CD4-positive, alpha-beta memory T cell (primary cell): ENCODE results near the gene RET. TPM values are rescaled to one million over a fixed set of nuclear protein-coding genes. Genes with fewer than 3 reads are reported as not detected.
"Not testable (repeated sequence)": the region's sequence is repeated elsewhere in the genome, so short reads cannot be mapped to it uniquely, and the experiment has no call there.

Experiments
- CTCF ChIA-PET: fragments of 350-600 bp; sonication (Branson Sonifier 250); formaldehyde crosslinking; loops from one replicate; lab custom pipeline; 2021; ENCODE audit warnings: inconsistent platforms; ENCODE audit not compliant: partially characterized antibody; lab: Charles Lee
- POLR2A ChIA-PET: fragments of 350-600 bp; sonication (Branson Sonifier 250); formaldehyde crosslinking; loops from one replicate; lab custom pipeline; 2021; ENCODE audit not compliant: partially characterized antibody; lab: Charles Lee
- DNase-seq, 5 donors: peaks; one replicate each; pipeline versions ENCODE4 v3.0.0 to v3.0.0-alpha.2; 2020 to 2022; ENCODE audit warnings: mixed read lengths in 1 of 5
- H3K27ac ChIP-seq: one replicate; pipeline ENCODE4 v1.7.0; 2013; ENCODE audit warnings: low read depth, low read length
- H3K27me3 ChIP-seq: 2 replicates; pipeline ENCODE4 v1.7.0; 2013; ENCODE audit warnings: mild to moderate bottlenecking, low read length, moderate library complexity; ENCODE audit not compliant: insufficient read depth
- H3K36me3 ChIP-seq: 2 replicates; pipeline ENCODE4 v1.7.0; 2013; ENCODE audit warnings: mild to moderate bottlenecking, low read length, moderate library complexity; ENCODE audit not compliant: insufficient read depth
- H3K4me1 ChIP-seq: 2 replicates; pipeline ENCODE4 v1.7.0; 2013; ENCODE audit warnings: mild to moderate bottlenecking, low read length, moderate library complexity; ENCODE audit not compliant: insufficient read depth
- H3K4me3 ChIP-seq, 2 donors: one replicate each; pipeline ENCODE4 v1.7.0; 2013; ENCODE audit warnings: low read length in 2 of 2, mild to moderate bottlenecking in 1 of 2
- H3K9me3 ChIP-seq, 2 donors: one replicate each; pipeline ENCODE4 v1.7.0; 2013; ENCODE audit warnings: low read length in 2 of 2, control low read depth in 1 of 2; ENCODE audit not compliant: control insufficient read depth in 1 of 2
- H3K27ac Mint-ChIP-seq, 7 donors: one replicate each; pipeline ENCODE4 v1.8.0; 2020 to 2021; ENCODE audit warnings: mixed read lengths in 7 of 7, mild to moderate bottlenecking in 6 of 7, inconsistent platforms in 3 of 7, moderate library complexity in 3 of 7
- H3K27me3 Mint-ChIP-seq, 2 donors: one replicate each; pipeline ENCODE4 v1.8.0; 2020 to 2021; ENCODE audit warnings: mixed read lengths in 2 of 2
- H3K36me3 Mint-ChIP-seq, 2 donors: one replicate each; pipeline ENCODE4 v1.8.0; 2020 to 2021; ENCODE audit warnings: mixed read lengths in 2 of 2, inconsistent platforms in 1 of 2, mild to moderate bottlenecking in 1 of 2
- H3K4me1 Mint-ChIP-seq, 4 donors: one replicate each; pipeline ENCODE4 v1.8.0; 2020 to 2021; ENCODE audit warnings: mixed read lengths in 4 of 4, mild to moderate bottlenecking in 1 of 4
- H3K4me3 Mint-ChIP-seq, 8 donors: one replicate each; pipeline ENCODE4 v1.8.0; 2020 to 2021; ENCODE audit warnings: mixed read lengths in 8 of 8, mild to moderate bottlenecking in 7 of 8, moderate library complexity in 6 of 8, inconsistent platforms in 3 of 8
- H3K9me3 Mint-ChIP-seq, 8 donors: one replicate each; pipeline ENCODE4 v1.8.0; 2020 to 2021; ENCODE audit warnings: mixed read lengths in 8 of 8, mild to moderate bottlenecking in 5 of 8, inconsistent platforms in 3 of 8, moderate library complexity in 1 of 8
- intact Hi-C: fragments of 100-400 bp; cut with micrococcal nuclease; formaldehyde crosslinking; loops from one replicate; pipeline ENCODE4 v1.15.1; 2023
- polyA plus RNA-seq, 2 donors: library from polyadenylated mRNA; unstranded; fragments of 300-500 nt; fragmentation: Illumina TruSeq; gene quantifications; one replicate each; pipeline ENCODE4 v1.2.3, GENCODE V29; 2021
- total RNA-seq, 2 experiments: library from RNA; stranded (reverse); gene quantifications; one replicate each; pipeline ENCODE4 v1.2.3, GENCODE V29; 2021

Gene RET
- total and polyA plus RNA-seq, 4 experiments from 2014 or later: not detected

- Mint-ChIP-seq H3K36me3 (peaks cover 0 to 9% of the 10 kb centered on the region in 2 donors), H3K27ac (peak within 1 kb of the TSS; percentile 97 to 100 (median 99)), H3K27me3 (no peaks in the 10 kb centered on the region), H3K4me3 (peak within 1 kb of the TSS; percentile 91 to 100 (median 98)), H3K9me3 (no peaks in the 10 kb centered on the region), H3K4me1 (peaks cover 33 to 56% (median 43%) of the 10 kb centered on the region in 4 donors)
- peak; percentile 88 to 91 (median 90) for DNase-seq
- POLR2A ChIA-PET: interaction anchor here (0.6 to 3.9 kb wide), 35 partner anchors 9 to 587 kb away, joined by 3 to 39 read pairs (median 5); partner anchors contain the start of genes BMS1, HNRNPF, ZNF33B and ZNF487
- CTCF ChIA-PET: interaction anchor here (0.6 to 2.8 kb wide), 5 partner anchors 15 to 252 kb away, joined by 3 to 13 read pairs (median 3); no protein-coding TSS in a partner anchor
- H3K27ac ChIP-seq: peak within 1 kb of the TSS; percentile 89
- no peaks in the 10 kb centered on the region for H3K27me3 ChIP-seq
- peak within 1 kb of the TSS; percentile 67 to 92 for H3K4me3 ChIP-seq
- H3K36me3 ChIP-seq: no peaks in the 10 kb centered on the region
- intact Hi-C loops: loop anchor here (1.0 to 10.0 kb wide), 11 partner anchors 29 to 586 kb away; partner anchors contain the start of genes BMS1, ZNF239, ZNF32 and ZNF33B
- H3K9me3 ChIP-seq: no peaks in the 10 kb centered on the region
- H3K4me1 ChIP-seq: peaks cover 49% of the 10 kb centered on the region
Observed at GRCh38 chr10:43138021-43138756, 61.3 kb downstream of the RET start, which contains the start of gene CSGALNACT2. Gene CSGALNACT2, plus strand, starts transcription at chr10:43138445. Its CDS starts 16,705 bp downstream, at chr10:43155150.

GRCh38 chr10:43138757-43139241 is 61.9 kb downstream of the RET start:
- H3K36me3 Mint-ChIP-seq: peaks cover 0 to 9% of the 10 kb centered on the region in 2 donors
- Histone ChIP-seq H3K9me3 (no peaks in the 10 kb centered on the region), H3K27me3 (no peaks in the 10 kb centered on the region), H3K4me1 (peaks cover 55% of the 10 kb centered on the region), H3K27ac (peak overlapping the region; percentile 89), H3K4me3 (peak overlapping the region; percentile 67 to 92), H3K36me3 (no peaks in the 10 kb centered on the region)
- no peaks in the 10 kb centered on the region for H3K9me3 Mint-ChIP-seq
- peak overlapping the region; percentile 97 to 100 (median 99) for H3K27ac Mint-ChIP-seq
- POLR2A ChIA-PET: interaction anchor here (0.6 to 3.9 kb wide), 34 partner anchors 9 to 588 kb away, joined by 3 to 39 read pairs (median 4); partner anchors contain the start of genes BMS1, HNRNPF, ZNF33B and ZNF487
- H3K4me3 Mint-ChIP-seq: peak overlapping the region; percentile 91 to 100 (median 98)
- DNase-seq: peak; percentile 69 to 84 (median 78)
- peaks cover 39 to 62% (median 48%) of the 10 kb centered on the region in 4 donors for H3K4me1 Mint-ChIP-seq
- CTCF ChIA-PET: interaction anchor here (0.6 to 2.8 kb wide), 10 partner anchors 16 to 210 kb away, joined by 3 to 13 read pairs (median 3); no protein-coding TSS in a partner anchor
- intact Hi-C loops: loop anchor here (1.0 to 10.0 kb wide), 11 partner anchors 28 to 586 kb away; partner anchors contain the start of genes BMS1, ZNF239, ZNF32 and ZNF33B
- no peaks in the 10 kb centered on the region for H3K27me3 Mint-ChIP-seq

- no peaks in the 10 kb centered on the region for H3K9me3 Mint-ChIP-seq
- DNase-seq: no peak
- peak overlapping the region in 5 of 7 donors; percentile 25 to 86 (median 70) for H3K27ac Mint-ChIP-seq
- H3K36me3 ChIP-seq: no peaks in the 10 kb centered on the region
- ChIA-PET CTCF (interaction anchor here (1.0 to 1.5 kb wide), 4 partner anchors 15 to 61 kb away, joined by 3 to 4 read pairs (median 3); no protein-coding TSS in a partner anchor), POLR2A (no interaction called here)
- H3K4me1 Mint-ChIP-seq: peaks cover 50 to 77% (median 67%) of the 10 kb centered on the region in 4 donors
- H3K27me3 ChIP-seq: no peaks in the 10 kb centered on the region
- H3K27ac ChIP-seq: no peak overlapping the region
- no peak overlapping the region for H3K4me3 ChIP-seq
- no peaks in the 10 kb centered on the region for H3K27me3 Mint-ChIP-seq
- H3K36me3 Mint-ChIP-seq: peaks cover 7 to 10% of the 10 kb centered on the region in 2 donors
- peak overlapping the region in 4 of 8 donors; percentile 26 to 60 (median 50) for H3K4me3 Mint-ChIP-seq
- H3K4me1 ChIP-seq: peaks cover 82% of the 10 kb centered on the region
- no peaks in the 10 kb centered on the region for H3K9me3 ChIP-seq
- intact Hi-C loops: no loop called here
Observed at GRCh38 chr10:43141421-43141820, 64.6 kb downstream of the RET start.

- Mint-ChIP-seq H3K4me1 (peaks cover 52 to 86% (median 68%) of the 10 kb centered on the region in 4 donors), H3K4me3 (peak overlapping the region in 3 of 8 donors; percentile 50 to 59 (median 54)), H3K27me3 (no peaks in the 10 kb centered on the region), H3K36me3 (peaks cover 13 to 30% of the 10 kb centered on the region in 2 donors), H3K27ac (peak overlapping the region in 2 of 7 donors; percentile 50 to 63), H3K9me3 (peaks cover 0 to 7% (median 1%) of the 10 kb centered on the region in 8 donors)
- Histone ChIP-seq H3K9me3 (no peaks in the 10 kb centered on the region), H3K4me3 (no peak overlapping the region), H3K36me3 (no peaks in the 10 kb centered on the region), H3K4me1 (peaks cover 68% of the 10 kb centered on the region), H3K27ac (no peak overlapping the region), H3K27me3 (no peaks in the 10 kb centered on the region)
- DNase-seq: no peak
- intact Hi-C loops: no loop called here
- CTCF ChIA-PET: no interaction called here
- POLR2A ChIA-PET: no interaction called here
Observed at GRCh38 chr10:43145311-43145710, 68.4 kb downstream of the RET start.

GRCh38 chr10:43145936-43146335 is 69.1 kb downstream of the RET start:
- intact Hi-C loops, H3K4me3 ChIP-seq, DNase-seq, H3K27me3 ChIP-seq, CTCF ChIA-PET, H3K9me3 Mint-ChIP-seq, H3K27me3 Mint-ChIP-seq, H3K36me3 ChIP-seq, H3K9me3 ChIP-seq, H3K27ac ChIP-seq, POLR2A ChIA-PET: not testable (repeated sequence)
- H3K27ac Mint-ChIP-seq: peak overlapping the region in 1 of 7 donors; percentile 63
- H3K4me3 Mint-ChIP-seq: peak overlapping the region in 5 of 8 donors; percentile 17 to 59 (median 31)
- H3K4me1 ChIP-seq: peaks cover 68% of the 10 kb centered on the region
- H3K4me1 Mint-ChIP-seq: peaks cover 51 to 86% (median 68%) of the 10 kb centered on the region in 4 donors
- peaks cover 10 to 30% of the 10 kb centered on the region in 2 donors for H3K36me3 Mint-ChIP-seq

- no peaks in the 10 kb centered on the region for H3K9me3 ChIP-seq
- H3K36me3 ChIP-seq: no peaks in the 10 kb centered on the region
- peak overlapping the region in 3 of 7 donors; percentile 3 to 66 (median 31) for H3K27ac Mint-ChIP-seq
- H3K9me3 Mint-ChIP-seq: peaks cover 0 to 7% (median 1%) of the 10 kb centered on the region in 8 donors
- DNase-seq: no peak
- peaks cover 43 to 74% (median 59%) of the 10 kb centered on the region in 4 donors for H3K4me1 Mint-ChIP-seq
- intact Hi-C loops: no loop called here
- H3K27ac ChIP-seq: no peak overlapping the region
- POLR2A ChIA-PET: interaction anchor here (5.4 kb wide), 1 partner anchor 12 kb away, joined by 28 read pairs; the partner anchor contains the start of gene CSGALNACT2
- CTCF ChIA-PET: no interaction called here
- peaks cover 12 to 32% of the 10 kb centered on the region in 2 donors for H3K36me3 Mint-ChIP-seq
- no peak overlapping the region for H3K4me3 ChIP-seq
- H3K4me3 Mint-ChIP-seq: peak overlapping the region in 6 of 8 donors; percentile 17 to 64 (median 38)
- H3K27me3 Mint-ChIP-seq: no peaks in the 10 kb centered on the region
- H3K27me3 ChIP-seq: no peaks in the 10 kb centered on the region
- H3K4me1 ChIP-seq: peaks cover 43% of the 10 kb centered on the region
Observed at GRCh38 chr10:43151371-43151770, 74.5 kb downstream of the RET start.
